ENCODE measurements around the gene EDEM3.
A peak's percentile ranks its signal among the peaks of the same experiment; 100 is the strongest.
"Not testable (repeated sequence)": the region's sequence is repeated elsewhere in the genome, so short reads cannot be mapped to it uniquely, and the experiment has no call there.

Gene EDEM3

DNA sequence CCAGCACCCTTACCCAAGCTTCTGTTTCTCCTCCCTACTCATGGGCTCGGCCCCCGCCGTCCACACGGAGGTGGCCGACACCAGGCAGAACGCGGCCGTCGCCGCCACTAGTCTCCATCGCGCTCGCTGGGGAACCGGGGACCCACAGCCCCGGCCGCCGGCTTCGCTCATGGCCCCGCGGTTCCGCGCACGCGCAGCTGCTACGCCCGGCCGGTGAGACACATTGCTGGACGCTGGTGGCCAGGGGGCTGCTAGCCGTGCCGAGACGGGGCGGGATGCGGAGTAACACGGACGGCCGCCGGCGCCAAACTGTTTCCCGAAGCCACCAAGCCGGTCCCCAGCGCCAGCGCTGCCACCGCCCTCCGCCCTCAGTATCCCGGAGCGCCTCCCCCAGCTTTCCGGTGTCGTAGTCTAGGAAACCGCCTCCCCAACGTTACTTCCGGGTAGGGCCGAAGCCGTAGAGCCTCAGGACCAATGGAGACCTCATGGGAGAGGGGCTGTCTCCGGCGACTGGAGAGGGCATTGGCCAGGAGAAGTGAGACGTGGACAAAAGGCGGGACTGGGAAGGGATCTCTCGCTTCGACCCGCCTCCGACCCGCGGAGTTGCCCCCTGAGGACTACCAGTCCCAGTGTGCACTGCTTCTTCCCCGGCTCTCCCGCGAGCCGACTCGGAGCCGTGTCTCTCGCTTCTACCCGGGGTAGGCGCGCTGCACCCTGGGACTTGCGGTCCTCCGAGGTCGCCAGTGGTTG is at the start of gene EDEM3:
Gene EDEM3, minus strand, starts transcription at position 383 of the 750 bp plus-strand sequence. Its CDS starts 212 bp downstream, at position 171.
- peak; percentile 100 for DNase-seq

DNA sequence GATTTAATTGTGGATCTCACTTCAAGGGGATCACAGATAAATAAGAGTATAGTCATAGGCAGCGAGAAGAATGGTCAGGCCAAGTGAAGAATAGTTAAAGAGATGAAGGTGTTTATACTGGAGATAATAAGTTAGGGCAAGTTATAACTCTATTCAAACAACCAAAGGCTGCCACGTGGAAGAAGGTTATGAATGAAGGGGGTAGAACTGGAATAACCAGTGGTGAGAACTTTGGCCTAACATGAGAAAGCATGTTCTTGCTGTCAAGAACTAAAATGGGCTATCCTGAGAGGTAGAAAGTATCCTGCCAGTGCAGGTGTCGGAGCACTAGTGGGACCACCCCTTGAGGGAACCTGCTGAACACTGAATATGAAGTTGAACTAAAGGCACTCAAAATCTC is 49.6 kb upstream of the EDEM3 start:
- no peak for DNase-seq

GRCh38 chr1:184803180-184803492 is 48.5 kb upstream of the EDEM3 start:
- no peak for DNase-seq

DNA sequence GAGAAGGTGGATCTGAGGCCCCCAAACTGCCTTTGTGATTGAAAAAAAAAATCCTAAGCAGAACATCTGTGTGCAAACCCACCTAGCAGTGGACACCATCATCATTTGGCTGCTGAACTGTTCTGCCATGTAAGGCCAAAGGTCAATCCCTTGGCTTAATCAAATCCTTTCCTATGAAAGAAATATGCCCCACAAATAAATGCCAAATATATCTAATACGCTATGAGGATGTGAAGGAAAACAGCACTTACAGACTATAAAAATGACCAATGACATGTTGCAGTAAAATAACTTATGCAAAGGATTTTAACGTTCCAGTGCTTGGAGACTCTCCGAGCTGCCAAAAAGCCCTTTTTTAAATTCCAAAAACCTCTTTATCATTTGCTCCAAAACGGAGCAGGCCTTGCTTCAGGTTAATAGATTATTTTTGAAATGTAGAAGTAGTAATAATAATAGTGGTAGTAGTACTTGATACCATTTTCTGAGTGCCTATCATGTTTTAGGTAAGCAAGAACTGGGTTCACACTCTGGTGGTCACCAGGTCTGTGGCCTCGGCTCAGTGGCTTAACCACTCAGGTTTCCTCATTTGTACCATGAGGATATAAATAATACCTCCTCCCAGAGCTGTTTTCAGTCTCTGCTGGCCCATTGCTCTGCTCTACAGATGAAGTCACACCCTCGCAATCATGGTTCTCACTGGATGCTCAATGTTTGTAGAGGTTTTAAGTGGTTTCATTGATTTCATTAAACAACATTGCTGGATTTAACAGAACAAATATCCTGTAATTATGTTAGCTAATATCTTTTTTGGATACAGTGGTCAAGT is 47.9 kb upstream of the EDEM3 start:
- no peak for DNase-seq

- no peak for DNase-seq
Observed at GRCh38 chr1:184801503-184801902, 46.8 kb upstream of the EDEM3 start.

DNA sequence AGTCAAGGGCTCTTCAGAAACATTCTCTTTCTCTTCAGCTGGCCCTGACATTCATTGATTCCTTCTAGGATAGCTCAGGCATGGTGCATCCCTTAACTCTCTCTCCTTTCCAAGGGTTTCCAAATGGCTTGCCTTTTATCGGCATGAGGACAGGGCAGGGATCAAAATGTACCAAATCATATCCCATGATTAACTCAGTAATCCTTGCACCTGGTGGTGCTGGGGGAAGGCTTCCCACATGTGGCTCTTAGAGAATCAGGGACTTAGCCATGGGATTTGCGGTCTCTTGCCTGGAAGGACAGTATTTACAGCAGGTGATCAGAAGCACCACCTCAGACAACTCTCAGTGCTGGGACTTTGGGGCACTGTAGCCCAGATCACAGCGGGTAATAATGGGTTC is 46.2 kb upstream of the EDEM3 start:
- no peak for DNase-seq

GRCh38 chr1:184793967-184794366 is 39.3 kb upstream of the EDEM3 start:
- DNase-seq: no peak

- DNase-seq: peak; percentile 78
Observed at GRCh38 chr1:184792450-184792969, 37.9 kb upstream of the EDEM3 start.

DNA sequence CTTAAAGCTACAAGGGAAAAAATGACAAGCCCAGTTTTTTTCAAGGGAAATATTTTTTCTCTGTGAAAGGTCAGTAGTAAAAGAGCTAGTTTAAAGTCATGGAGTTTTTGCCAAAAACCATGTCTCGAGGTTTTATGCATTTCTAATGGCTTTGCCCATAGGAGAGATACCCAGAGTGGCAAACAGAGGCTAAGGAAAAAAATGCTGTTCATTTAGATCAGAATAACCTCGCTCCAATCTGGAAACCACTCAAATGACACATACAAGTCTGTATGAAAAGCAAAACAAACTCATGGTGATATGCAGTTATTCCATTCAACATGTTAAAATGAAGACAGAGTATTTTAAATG is 36.9 kb upstream of the EDEM3 start:
- DNase-seq: no peak

- DNase-seq: no peak
Observed at GRCh38 chr1:184790642-184791549, 36.2 kb upstream of the EDEM3 start.

GRCh38 chr1:184789884-184790283 is 35.2 kb upstream of the EDEM3 start:
- no peak for DNase-seq

DNA sequence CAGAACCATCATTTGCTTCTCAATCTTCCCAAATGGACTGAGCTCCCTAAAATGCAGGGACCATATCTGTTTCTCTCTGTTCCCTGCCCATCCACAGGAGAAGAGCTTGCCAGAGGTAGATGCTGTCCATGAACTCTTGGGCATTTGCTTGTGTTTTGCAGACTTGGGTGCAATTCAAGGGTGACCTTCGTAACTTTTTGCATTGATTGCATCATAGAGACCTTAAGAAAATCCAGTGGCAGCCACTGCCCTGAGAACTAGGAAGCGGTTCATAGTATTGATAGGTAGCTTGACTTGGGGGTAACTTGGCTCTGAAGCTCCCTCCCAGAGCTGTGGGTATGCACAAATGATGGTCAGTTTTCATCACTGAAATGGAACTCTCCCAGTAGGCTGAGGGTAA is 34.3 kb upstream of the EDEM3 start:
- DNase-seq: no peak

DNA sequence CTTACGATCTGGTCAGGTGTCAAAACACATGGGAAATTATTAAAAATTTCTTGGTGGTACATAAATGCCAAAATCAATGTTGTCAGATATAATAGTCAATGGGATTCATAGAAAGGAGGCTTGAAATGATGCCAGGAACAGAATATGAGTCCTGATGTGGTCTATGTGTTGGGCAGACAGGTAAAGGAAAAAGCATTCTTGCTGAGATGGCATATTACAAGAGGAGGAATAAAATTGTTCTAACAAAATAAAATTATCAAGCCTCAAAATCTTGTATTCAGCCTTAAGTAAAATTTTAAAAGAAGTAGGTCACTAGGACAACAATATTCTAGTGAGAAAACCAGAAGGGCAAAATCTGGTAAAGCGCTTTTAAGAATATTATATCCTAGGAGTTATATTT is 30.9 kb upstream of the EDEM3 start:
- no peak for DNase-seq

DNA sequence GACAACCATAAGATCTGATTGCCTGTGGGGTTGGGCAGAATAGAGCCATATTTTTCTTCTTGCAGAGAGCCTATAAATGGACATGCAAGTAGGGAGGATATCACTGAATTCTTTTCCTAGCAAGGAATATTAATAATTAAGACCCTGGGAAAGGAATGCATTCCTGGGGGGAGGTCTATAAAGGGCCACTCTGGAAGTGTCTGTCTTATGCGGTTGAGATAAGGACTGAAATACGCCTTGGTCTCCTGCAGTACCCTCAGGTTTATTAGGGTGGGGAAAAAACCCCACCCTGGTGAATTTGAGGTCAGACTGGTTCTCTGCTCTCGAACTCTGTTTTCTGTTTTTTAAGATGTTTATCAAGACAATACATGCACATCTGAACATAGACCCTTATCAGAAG is 29.1 kb upstream of the EDEM3 start:
- not testable (repeated sequence) for DNase-seq

- no peak for DNase-seq
Observed at GRCh38 chr1:184781941-184782340, 27.3 kb upstream of the EDEM3 start.

- peak; percentile 44 for DNase-seq
Observed at GRCh38 chr1:184775885-184776284, 21.2 kb upstream of the EDEM3 start.

GRCh38 chr1:184775329-184775728 is 20.7 kb upstream of the EDEM3 start:
- no peak for DNase-seq

- DNase-seq: peak; percentile 29
Observed at GRCh38 chr1:184773762-184774320, 19.2 kb upstream of the EDEM3 start.

- no peak for DNase-seq
Observed at GRCh38 chr1:184771190-184771691, 16.6 kb upstream of the EDEM3 start.

- DNase-seq: peak; percentile 81
Observed at GRCh38 chr1:184770181-184770979, 15.7 kb upstream of the EDEM3 start.

GRCh38 chr1:184769241-184769640 is 14.6 kb upstream of the EDEM3 start:
- no peak for DNase-seq

DNA sequence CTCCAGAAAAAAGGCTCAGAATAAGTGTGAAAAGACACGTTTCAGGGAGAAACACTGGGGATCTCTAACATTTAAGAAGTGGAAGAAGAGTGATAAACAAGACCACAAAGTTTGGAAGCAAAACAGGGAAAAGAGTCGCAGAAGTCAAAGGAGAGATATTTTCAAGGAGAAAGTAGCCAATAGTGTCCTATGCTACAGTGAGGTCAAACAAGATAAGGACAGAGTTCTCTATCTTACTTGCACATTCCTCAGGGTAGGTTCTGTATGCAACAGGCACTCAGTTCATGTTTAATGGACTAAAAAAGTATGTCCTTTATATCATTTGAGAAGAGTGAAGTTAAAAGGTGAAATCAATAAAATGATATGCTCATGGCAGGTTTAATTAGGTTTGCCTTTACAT is 13.8 kb upstream of the EDEM3 start:
- peak; percentile 64 for DNase-seq

All from hematopoietic multipotent progenitor cell treated with erythropoietin and hydrocortisone succinate and interleukin-3 and kit ligand, for 4 days (in vitro differentiated cells).